Vagina (tissue), 2 donors: ENCODE results near the gene KCNG4. TPM values are rescaled to one million over a fixed set of nuclear protein-coding genes. Genes with fewer than 3 reads are reported as not detected.

Experiments
- DNase-seq, 2 donors: peaks; one replicate each; pipeline ENCODE4 v3.0.0-alpha.2; 2017; ENCODE audit errors: extremely low spot score in 2 of 2
- H3K27ac ChIP-seq: fragments of 200-600 bp; sonication (generic); one replicate; pipeline ENCODE4 v1.5.1; 2019
- H3K27me3 ChIP-seq: fragments of 200-600 bp; sonication (generic); one replicate; pipeline ENCODE4 v1.5.1; 2019
- H3K36me3 ChIP-seq, 2 donors: fragments of 200-600 bp; sonication (generic); one replicate each; pipeline ENCODE4 v1.5.1; 2017 to 2019
- H3K4me1 ChIP-seq: fragments of 200-600 bp; sonication (generic); one replicate; pipeline ENCODE4 v1.5.1; 2019
- H3K4me3 ChIP-seq, 2 donors: fragments of 200-600 bp; sonication (generic); 1 replicate in 1 of 2; 2 replicates in 1 of 2; pipeline ENCODE4 v1.5.1; 2016 to 2019
- H3K9me3 ChIP-seq: fragments of 200-600 bp; sonication (generic); one replicate; pipeline ENCODE4 v1.5.1; 2019
- CTCF ChIP-seq, 3 experiments: fragments of 450-650 bp in 2 of 3; fragments of 200-600 bp in 1 of 3; sonication (generic) in 1 of 3; IDR thresholded peaks; one replicate each; pipeline ENCODE4 v1.5.1; 2017 to 2019; ENCODE audit warnings: antibody characterized with exemption in 3 of 3, mild to moderate bottlenecking in 2 of 3, moderate library complexity in 2 of 3
- POLR2A ChIP-seq, 2 donors: fragments of 450-650 bp; IDR thresholded peaks; one replicate each; pipeline ENCODE4 v1.6.1; 2017; ENCODE audit warnings: antibody characterized with exemption in 2 of 2, mild to moderate bottlenecking in 2 of 2, moderate library complexity in 2 of 2
- POLR2AphosphoS5 ChIP-seq, 2 donors: sonication (generic); formaldehyde crosslinking; IDR thresholded peaks; one replicate each; pipeline ENCODE4 v1.9.0; 2017; ENCODE audit warnings: antibody characterized with exemption in 2 of 2, mild to moderate bottlenecking in 2 of 2, low read depth in 1 of 2; ENCODE audit not compliant: insufficient read depth in 1 of 2
- intact Hi-C: fragments of 100-400 bp; cut with DNase I; formaldehyde crosslinking; loops from one replicate; pipeline ENCODE4 v1.15.1; 2023
- total RNA-seq: library from RNA; depleted of rRNA; stranded (reverse); fragments of >200 nt; gene quantifications from one replicate; pipeline ENCODE4 v1.2.3, GENCODE V29; 2016

The KCNG4 gene
- total RNA-seq, 1 donor from 2014 or later, result not detected

GRCh38 chr16:84271866-84272265 lies 32.1 kb upstream of the KCNG4 start:
- no peak for TF ChIP-seq POLR2AphosphoS5 (IDR thresholded peaks at IDR 0.05; ENCODE audit: insufficient read depth in 1 of 2, low read depth in 1 of 2)
- TF ChIP-seq POLR2A (IDR thresholded peaks at IDR 0.05), result no peak
- Histone ChIP-seq H3K36me3 (no peaks in the 10 kb centered on the region), H3K4me1 (no peaks in the 10 kb centered on the region), H3K27ac (no peak overlapping the region), H3K27me3 (no peaks in the 10 kb centered on the region), H3K9me3 (no peaks in the 10 kb centered on the region), H3K4me3 (no peak overlapping the region)
- intact Hi-C loops, result no loop called here
- no peak for DNase-seq

- no peak for TF ChIP-seq POLR2A (IDR thresholded peaks at IDR 0.05)
- TF ChIP-seq POLR2AphosphoS5 (IDR thresholded peaks at IDR 0.05; ENCODE audit: insufficient read depth in 1 of 2, low read depth in 1 of 2), result no peak
- no peak for TF ChIP-seq CTCF (IDR thresholded peaks at IDR 0.05)
- no peaks in the 10 kb centered on the region for H3K4me1 ChIP-seq
- no peaks in the 10 kb centered on the region for H3K9me3 ChIP-seq
- H3K27ac ChIP-seq, result no peak overlapping the region
- no peak overlapping the region for H3K4me3 ChIP-seq
- intact Hi-C loops, result no loop called here
- DNase-seq, result no peak
- H3K27me3 ChIP-seq, result no peaks in the 10 kb centered on the region
- no peaks in the 10 kb centered on the region for H3K36me3 ChIP-seq
These were observed 31.2 kb upstream of the KCNG4 start for GRCh38 chr16:84271037-84271436.

- intact Hi-C loops, result no loop called here
- no peak overlapping the region for H3K27ac ChIP-seq
- H3K27me3 ChIP-seq, result no peaks in the 10 kb centered on the region
- no peaks in the 10 kb centered on the region for H3K9me3 ChIP-seq
- no peak for DNase-seq
- no peaks in the 10 kb centered on the region for H3K36me3 ChIP-seq
- TF ChIP-seq CTCF (IDR thresholded peaks at IDR 0.05) (no peak), POLR2AphosphoS5 (IDR thresholded peaks at IDR 0.05; ENCODE audit: insufficient read depth in 1 of 2, low read depth in 1 of 2) (no peak)
- no peak overlapping the region for H3K4me3 ChIP-seq
- no peaks in the 10 kb centered on the region for H3K4me1 ChIP-seq
These were observed 30.7 kb upstream of the KCNG4 start for GRCh38 chr16:84270531-84270930.

- DNase-seq, result no peak
- no peaks in the 10 kb centered on the region for H3K9me3 ChIP-seq
- H3K27ac ChIP-seq, result no peak overlapping the region
- H3K36me3 ChIP-seq, result no peaks in the 10 kb centered on the region
- TF ChIP-seq POLR2AphosphoS5 (IDR thresholded peaks at IDR 0.05; ENCODE audit: insufficient read depth in 1 of 2, low read depth in 1 of 2) (no peak), CTCF (IDR thresholded peaks at IDR 0.05) (no peak), POLR2A (IDR thresholded peaks at IDR 0.05) (no peak)
- no peaks in the 10 kb centered on the region for H3K27me3 ChIP-seq
- no peak overlapping the region for H3K4me3 ChIP-seq
- intact Hi-C loops, result no loop called here
- no peaks in the 10 kb centered on the region for H3K4me1 ChIP-seq
These were observed 30.3 kb upstream of the KCNG4 start for GRCh38 chr16:84270071-84270470.

- DNase-seq, result no peak
- Histone ChIP-seq H3K36me3 (no peaks in the 10 kb centered on the region), H3K27ac (no peak overlapping the region), H3K27me3 (no peaks in the 10 kb centered on the region), H3K9me3 (no peaks in the 10 kb centered on the region), H3K4me3 (no peak overlapping the region), H3K4me1 (no peaks in the 10 kb centered on the region)
- intact Hi-C loops, result no loop called here
- TF ChIP-seq POLR2A (IDR thresholded peaks at IDR 0.05) (no peak), POLR2AphosphoS5 (IDR thresholded peaks at IDR 0.05; ENCODE audit: insufficient read depth in 1 of 2, low read depth in 1 of 2) (no peak), CTCF (IDR thresholded peaks at IDR 0.05) (no peak)
These were observed 28.7 kb upstream of the KCNG4 start for GRCh38 chr16:84268291-84269040.
